ENCODE results near the gene GPAM. TPM values are rescaled to one million over a fixed set of nuclear protein-coding genes. Genes with fewer than 3 reads are reported as not detected.

GPAM gene
- total RNA-seq, 2 donors from 2014 or later = 18.5 to 21.3 TPM

GRCh38 chr10:112195224-112195623, 11.7 kb upstream of the GPAM start:
- Histone ChIP-seq H3K27ac (ENCODE audit: low read depth, low read length) (no peak overlapping the region), H3K4me3 (ENCODE audit: low read length) (no peak overlapping the region), H3K36me3 (ENCODE audit: control insufficient read depth, insufficient read depth, low read length) (no peaks in the 10 kb centered on the region), H3K4me1 (ENCODE audit: control insufficient read depth, insufficient read depth, low read length) (no peaks in the 10 kb centered on the region), H3K9ac (ENCODE audit: extremely low read depth, low read length, poor library complexity, severe bottlenecking) (no peak overlapping the region), H3K27me3 (ENCODE audit: control insufficient read depth, insufficient read depth, low read length, poor library complexity, severe bottlenecking) (peaks cover 15% of the 10 kb centered on the region), H3K9me3 (ENCODE audit: control insufficient read depth, low read length) (no peaks in the 10 kb centered on the region)
- Mint-ChIP-seq H3K4me1 (no peaks in the 10 kb centered on the region), H3K27ac (no peak overlapping the region), H3K36me3 (ENCODE audit: low read depth) (no peaks in the 10 kb centered on the region), H3K4me3 (no peak overlapping the region), H3K27me3 (ENCODE audit: insufficient read depth) (peaks cover 9% of the 10 kb centered on the region), H3K9me3 (no peaks in the 10 kb centered on the region)
- no peak for DNase-seq
- WGBS, 2 experiments (ENCODE audit: insufficient coverage in 1 of 2, insufficient read length in 1 of 2) = 87 to 89% methylated on average over 6 to 7 of the region's 7 CpGs
- TF ChIP-seq, protein P1, sequence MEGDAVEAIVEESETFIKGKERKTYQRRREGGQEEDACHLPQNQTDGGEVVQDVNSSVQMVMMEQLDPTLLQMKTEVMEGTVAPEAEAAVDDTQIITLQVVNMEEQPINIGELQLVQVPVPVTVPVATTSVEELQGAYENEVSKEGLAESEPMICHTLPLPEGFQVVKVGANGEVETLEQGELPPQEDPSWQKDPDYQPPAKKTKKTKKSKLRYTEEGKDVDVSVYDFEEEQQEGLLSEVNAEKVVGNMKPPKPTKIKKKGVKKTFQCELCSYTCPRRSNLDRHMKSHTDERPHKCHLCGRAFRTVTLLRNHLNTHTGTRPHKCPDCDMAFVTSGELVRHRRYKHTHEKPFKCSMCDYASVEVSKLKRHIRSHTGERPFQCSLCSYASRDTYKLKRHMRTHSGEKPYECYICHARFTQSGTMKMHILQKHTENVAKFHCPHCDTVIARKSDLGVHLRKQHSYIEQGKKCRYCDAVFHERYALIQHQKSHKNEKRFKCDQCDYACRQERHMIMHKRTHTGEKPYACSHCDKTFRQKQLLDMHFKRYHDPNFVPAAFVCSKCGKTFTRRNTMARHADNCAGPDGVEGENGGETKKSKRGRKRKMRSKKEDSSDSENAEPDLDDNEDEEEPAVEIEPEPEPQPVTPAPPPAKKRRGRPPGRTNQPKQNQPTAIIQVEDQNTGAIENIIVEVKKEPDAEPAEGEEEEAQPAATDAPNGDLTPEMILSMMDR (conservative IDR thresholded peaks at IDR 0.05) = no peak

GRCh38 chr10:112191791-112192190, 8.2 kb upstream of the GPAM start:
- WGBS, 2 experiments (ENCODE audit: insufficient coverage in 1 of 2, insufficient read length in 1 of 2) = 85 to 100% methylated on average over 1 to 6 of the region's 6 CpGs
- peaks cover 15% of the 10 kb centered on the region for H3K27me3 ChIP-seq (ENCODE audit: control insufficient read depth, insufficient read depth, low read length, poor library complexity, severe bottlenecking)
- H3K9ac ChIP-seq (ENCODE audit: extremely low read depth, low read length, poor library complexity, severe bottlenecking) = no peak overlapping the region
- TF ChIP-seq, protein P1 (conservative IDR thresholded peaks at IDR 0.05) = no peak
- no peak overlapping the region for H3K27ac ChIP-seq (ENCODE audit: low read depth, low read length)
- H3K27me3 Mint-ChIP-seq (ENCODE audit: insufficient read depth) = peaks cover 12% of the 10 kb centered on the region
- H3K4me1 ChIP-seq (ENCODE audit: control insufficient read depth, insufficient read depth, low read length) = no peaks in the 10 kb centered on the region
- H3K36me3 ChIP-seq (ENCODE audit: control insufficient read depth, insufficient read depth, low read length) = no peaks in the 10 kb centered on the region
- no peak for DNase-seq
- H3K27ac Mint-ChIP-seq = no peak overlapping the region
- H3K4me1 Mint-ChIP-seq = no peaks in the 10 kb centered on the region
- H3K9me3 ChIP-seq (ENCODE audit: control insufficient read depth, low read length) = peaks cover 3% of the 10 kb centered on the region
- H3K4me3 ChIP-seq (ENCODE audit: low read length) = no peak overlapping the region
- no peak overlapping the region for H3K4me3 Mint-ChIP-seq
- H3K9me3 Mint-ChIP-seq = peaks cover 8% of the 10 kb centered on the region
- H3K36me3 Mint-ChIP-seq (ENCODE audit: low read depth) = no peaks in the 10 kb centered on the region

GRCh38 chr10:112191041-112191590, 7.6 kb upstream of the GPAM start:
- Mint-ChIP-seq H3K4me1 (no peaks in the 10 kb centered on the region), H3K36me3 (ENCODE audit: low read depth) (no peaks in the 10 kb centered on the region), H3K27me3 (ENCODE audit: insufficient read depth) (peaks cover 12% of the 10 kb centered on the region), H3K9me3 (peaks cover 11% of the 10 kb centered on the region), H3K27ac (no peak overlapping the region), H3K4me3 (no peak overlapping the region)
- H3K4me3 ChIP-seq (ENCODE audit: low read length) = no peak overlapping the region
- H3K4me1 ChIP-seq (ENCODE audit: control insufficient read depth, insufficient read depth, low read length) = no peaks in the 10 kb centered on the region
- TF ChIP-seq, protein P1 (conservative IDR thresholded peaks at IDR 0.05) = no peak
- no peak overlapping the region for H3K9ac ChIP-seq (ENCODE audit: extremely low read depth, low read length, poor library complexity, severe bottlenecking)
- 75 to 100% methylated on average over 2 to 4 of the region's 4 CpGs for WGBS, 2 experiments (ENCODE audit: insufficient coverage in 1 of 2, insufficient read length in 1 of 2)
- H3K9me3 ChIP-seq (ENCODE audit: control insufficient read depth, low read length) = peaks cover 4% of the 10 kb centered on the region
- H3K36me3 ChIP-seq (ENCODE audit: control insufficient read depth, insufficient read depth, low read length) = no peaks in the 10 kb centered on the region
- DNase-seq = no peak
- H3K27me3 ChIP-seq (ENCODE audit: control insufficient read depth, insufficient read depth, low read length, poor library complexity, severe bottlenecking) = peaks cover 15% of the 10 kb centered on the region
- no peak overlapping the region for H3K27ac ChIP-seq (ENCODE audit: low read depth, low read length)

Data from endodermal cell (in vitro differentiated cells).